ENCODE measurements around the gene PLEKHA7. TPM values are rescaled to one million over a fixed set of nuclear protein-coding genes. Genes with fewer than 3 reads are reported as not detected.

Gene PLEKHA7
- total RNA-seq, 1 experiment from 2014 or later: 7.2 TPM

DNA sequence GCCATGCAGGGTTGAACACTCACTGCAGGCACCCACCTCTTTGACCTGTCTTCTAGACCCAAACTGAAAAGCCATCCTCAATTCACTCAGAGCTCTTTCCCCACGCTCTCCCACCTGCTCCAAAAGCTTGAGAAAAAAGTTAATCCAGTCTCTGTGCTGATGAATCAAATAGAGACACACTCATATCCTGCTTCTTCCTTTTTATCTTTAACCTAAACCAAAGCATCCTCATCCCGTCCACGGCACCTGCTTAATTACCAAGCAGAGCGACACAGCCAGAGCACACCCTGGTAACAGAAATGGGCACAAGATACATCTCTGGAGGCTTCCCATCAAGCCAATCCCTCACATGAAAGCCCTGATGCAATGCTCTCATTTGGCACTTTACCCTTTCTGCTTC is 102.6 kb downstream of the PLEKHA7 start:
- no peaks in the 10 kb centered on the region for H3K27me3 ChIP-seq (ENCODE audit: insufficient read depth, low read length)
- DNase-seq (ENCODE audit: low read depth, low spot score) (no peak), ATAC-seq (no peak)
- ChIA-PET CTCF (interaction anchor here (1.1 kb wide), 1 partner anchor 29 kb away, joined by 3 read pairs; no protein-coding TSS in a partner anchor), RAD21 (ENCODE audit: low non-redundant PET in 1 of 2, low total read pairs in 2 of 2, uncharacterized antibody in 2 of 2, unreplicated experiment in 2 of 2) (no interaction called here), POLR2A (interaction anchor here (0.9 kb wide), 1 partner anchor 10 kb away, joined by 3 read pairs; no protein-coding TSS in a partner anchor)
- no peak overlapping the region for H3K27ac ChIP-seq (ENCODE audit: low read depth, low read length)
- H3K9me2 ChIP-seq (ENCODE audit: insufficient read depth): no peaks in the 10 kb centered on the region
- TF ChIP-seq CEBPB (IDR thresholded peaks at IDR 0.05; ENCODE audit: low read depth): no peak
- TF ChIP-seq EZH2 (IDR thresholded peaks at IDR 0.05): no peak
- TF ChIP-seq ZNF274 (IDR thresholded peaks at IDR 0.05; ENCODE audit: low read depth, low read length): no peak
- no peak for TF ChIP-seq POLR2A (IDR thresholded peaks at IDR 0.05; ENCODE audit: borderline replicate concordance, extremely low read depth, insufficient read depth, insufficient read length)
- no peak for TF ChIP-seq SIN3A (IDR thresholded peaks at IDR 0.05; ENCODE audit: low read depth)
- no peak for TF ChIP-seq EZH2phosphoT487 (IDR thresholded peaks at IDR 0.05; ENCODE audit: borderline replicate concordance)
- no peak for TF ChIP-seq JUND (IDR thresholded peaks at IDR 0.05)
- no peak for TF ChIP-seq ELF1 (IDR thresholded peaks at IDR 0.05; ENCODE audit: borderline replicate concordance, low read depth)
- no peak for TF ChIP-seq ZBTB33 (IDR thresholded peaks at IDR 0.05; ENCODE audit: extremely low read depth, insufficient replicate concordance, low read length)
- no peak for TF ChIP-seq ZFX (IDR thresholded peaks at IDR 0.05)
- no peak for TF ChIP-seq CBX3 (IDR thresholded peaks at IDR 0.05; ENCODE audit: low read depth)
- TF ChIP-seq, protein P1, sequence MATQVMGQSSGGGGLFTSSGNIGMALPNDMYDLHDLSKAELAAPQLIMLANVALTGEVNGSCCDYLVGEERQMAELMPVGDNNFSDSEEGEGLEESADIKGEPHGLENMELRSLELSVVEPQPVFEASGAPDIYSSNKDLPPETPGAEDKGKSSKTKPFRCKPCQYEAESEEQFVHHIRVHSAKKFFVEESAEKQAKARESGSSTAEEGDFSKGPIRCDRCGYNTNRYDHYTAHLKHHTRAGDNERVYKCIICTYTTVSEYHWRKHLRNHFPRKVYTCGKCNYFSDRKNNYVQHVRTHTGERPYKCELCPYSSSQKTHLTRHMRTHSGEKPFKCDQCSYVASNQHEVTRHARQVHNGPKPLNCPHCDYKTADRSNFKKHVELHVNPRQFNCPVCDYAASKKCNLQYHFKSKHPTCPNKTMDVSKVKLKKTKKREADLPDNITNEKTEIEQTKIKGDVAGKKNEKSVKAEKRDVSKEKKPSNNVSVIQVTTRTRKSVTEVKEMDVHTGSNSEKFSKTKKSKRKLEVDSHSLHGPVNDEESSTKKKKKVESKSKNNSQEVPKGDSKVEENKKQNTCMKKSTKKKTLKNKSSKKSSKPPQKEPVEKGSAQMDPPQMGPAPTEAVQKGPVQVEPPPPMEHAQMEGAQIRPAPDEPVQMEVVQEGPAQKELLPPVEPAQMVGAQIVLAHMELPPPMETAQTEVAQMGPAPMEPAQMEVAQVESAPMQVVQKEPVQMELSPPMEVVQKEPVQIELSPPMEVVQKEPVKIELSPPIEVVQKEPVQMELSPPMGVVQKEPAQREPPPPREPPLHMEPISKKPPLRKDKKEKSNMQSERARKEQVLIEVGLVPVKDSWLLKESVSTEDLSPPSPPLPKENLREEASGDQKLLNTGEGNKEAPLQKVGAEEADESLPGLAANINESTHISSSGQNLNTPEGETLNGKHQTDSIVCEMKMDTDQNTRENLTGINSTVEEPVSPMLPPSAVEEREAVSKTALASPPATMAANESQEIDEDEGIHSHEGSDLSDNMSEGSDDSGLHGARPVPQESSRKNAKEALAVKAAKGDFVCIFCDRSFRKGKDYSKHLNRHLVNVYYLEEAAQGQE (IDR thresholded peaks at IDR 0.05; ENCODE audit: low read depth): no peak
- no peak for TF ChIP-seq CTCF (IDR thresholded peaks at IDR 0.05 in 2 of 3, conservative IDR thresholded peaks at IDR 0.05 in 1 of 3; ENCODE audit: borderline replicate concordance in 1 of 3, insufficient read depth in 1 of 3, low read depth in 2 of 3, low read length in 2 of 3)
- TF ChIP-seq SP1 (IDR thresholded peaks at IDR 0.05; ENCODE audit: low read depth): no peak
- TF ChIP-seq FOSL1 (IDR thresholded peaks at IDR 0.05; ENCODE audit: low read depth): no peak
- no peaks in the 10 kb centered on the region for H4K20me1 ChIP-seq (ENCODE audit: insufficient read depth)
- intact Hi-C loops (cut with micrococcal nuclease): no loop called here
- no peaks in the 10 kb centered on the region for H3K36me3 ChIP-seq (ENCODE audit: control insufficient read depth in 1 of 2, insufficient read depth in 2 of 2, low read length in 2 of 2)
- peaks cover 8 to 16% of the 10 kb centered on the region in 2 experiments; a peak in 3 of 4 replicates for H3K4me1 ChIP-seq (ENCODE audit: control insufficient read depth in 1 of 2, insufficient read depth in 2 of 2, low read length in 2 of 2)
- BruUV-seq (replicated peaks): no TSS peak
- no peak overlapping the region for H3K9ac ChIP-seq (ENCODE audit: low read length)
- no peak overlapping the region for H3K4me2 ChIP-seq (ENCODE audit: low read length)
- no peak overlapping the region for H2AFZ ChIP-seq (ENCODE audit: low read depth, low read length, poor library complexity, severe bottlenecking)
- H3K9me3 ChIP-seq (ENCODE audit: control insufficient read depth in 1 of 2, insufficient read depth in 1 of 2, low read depth in 1 of 2, low read length in 2 of 2): no peaks in the 10 kb centered on the region
- no peak overlapping the region for H3K4me3 ChIP-seq (replicated peaks in 1 of 2; ENCODE audit: low read depth in 1 of 2, low read length in 2 of 2)
- H3K79me2 ChIP-seq (ENCODE audit: insufficient read depth, low read length): no peaks in the 10 kb centered on the region
